Cerebellar cortex (tissue), 1 donor: ENCODE measurements around the gene TLR1.
"Not testable (repeated sequence)": the region's sequence is repeated elsewhere in the genome, so short reads cannot be mapped to it uniquely, and the experiment has no call there.

Experiments
- DNase-seq: peaks from one replicate; pipeline ENCODE4 v3.0.0-alpha.2; 2015; ENCODE audit warnings: low spot score

TLR1 gene

DNA sequence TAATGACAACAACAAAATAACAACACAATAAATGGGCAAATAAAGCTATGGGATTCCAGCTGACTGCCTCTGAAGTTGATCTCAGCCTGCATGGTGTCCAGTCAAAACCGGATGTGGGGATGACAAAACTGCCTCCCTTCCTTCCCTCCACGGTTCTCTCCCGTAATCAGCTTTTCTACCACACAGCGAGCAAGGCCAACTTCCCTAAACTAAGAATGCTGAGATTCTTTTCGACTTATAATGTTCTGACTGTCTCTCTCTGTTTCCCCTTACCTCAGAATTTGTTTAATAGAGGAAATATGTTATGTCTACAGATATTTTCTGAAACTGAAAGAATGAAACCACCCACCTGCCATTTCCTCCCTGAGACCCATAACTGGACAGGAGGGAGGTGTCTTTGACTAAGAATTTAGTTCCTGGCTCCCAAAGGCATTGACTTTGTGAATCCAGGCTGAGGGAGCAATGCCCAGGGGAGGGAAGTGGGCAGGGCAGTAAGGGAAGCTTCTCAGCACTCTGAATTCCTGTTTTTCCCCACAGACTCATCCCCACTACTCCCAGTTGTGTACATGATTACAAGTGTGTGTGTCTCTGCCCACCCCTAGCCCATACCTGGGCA lies 1.0 kb upstream of the TLR1 start:
- no peak for DNase-seq

DNA sequence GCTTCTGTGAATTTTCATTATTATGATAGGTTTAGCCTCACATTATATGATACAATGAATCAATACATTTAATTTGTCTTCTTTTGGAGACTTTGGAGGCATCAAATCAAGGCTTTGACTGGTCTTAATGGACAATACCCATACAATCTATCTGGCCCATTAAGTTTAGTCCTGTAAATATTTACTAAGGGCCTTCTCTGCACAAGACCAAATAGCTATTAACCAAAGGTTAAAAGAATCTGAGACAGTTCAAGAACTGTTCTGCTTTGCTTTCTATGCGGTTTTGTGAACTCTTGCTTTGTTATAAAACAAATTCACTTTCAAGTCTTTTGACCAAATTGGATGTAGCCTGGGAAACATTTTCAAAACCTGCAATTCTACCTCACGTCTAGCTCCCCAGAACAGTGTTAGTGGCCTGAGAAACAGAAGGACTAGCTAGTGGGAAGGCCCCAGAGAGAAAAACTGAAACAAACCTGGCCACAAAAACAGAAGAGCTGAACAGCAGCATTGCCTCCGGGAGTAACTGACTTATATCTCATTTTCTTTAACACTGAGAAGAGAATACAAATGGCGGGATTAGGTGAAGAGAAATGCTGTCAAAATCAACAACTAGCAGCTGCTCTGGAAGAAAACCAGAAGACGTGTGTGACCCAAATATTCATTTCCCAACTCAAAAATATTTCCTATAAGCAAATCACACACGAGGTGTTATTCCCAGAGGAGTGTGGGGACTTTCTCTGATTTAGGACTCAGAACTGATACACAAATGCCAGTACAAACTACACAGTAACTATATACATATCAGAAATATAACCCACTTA lies 548 bp downstream of the TLR1 start:
- DNase-seq = peak; percentile 2

DNA sequence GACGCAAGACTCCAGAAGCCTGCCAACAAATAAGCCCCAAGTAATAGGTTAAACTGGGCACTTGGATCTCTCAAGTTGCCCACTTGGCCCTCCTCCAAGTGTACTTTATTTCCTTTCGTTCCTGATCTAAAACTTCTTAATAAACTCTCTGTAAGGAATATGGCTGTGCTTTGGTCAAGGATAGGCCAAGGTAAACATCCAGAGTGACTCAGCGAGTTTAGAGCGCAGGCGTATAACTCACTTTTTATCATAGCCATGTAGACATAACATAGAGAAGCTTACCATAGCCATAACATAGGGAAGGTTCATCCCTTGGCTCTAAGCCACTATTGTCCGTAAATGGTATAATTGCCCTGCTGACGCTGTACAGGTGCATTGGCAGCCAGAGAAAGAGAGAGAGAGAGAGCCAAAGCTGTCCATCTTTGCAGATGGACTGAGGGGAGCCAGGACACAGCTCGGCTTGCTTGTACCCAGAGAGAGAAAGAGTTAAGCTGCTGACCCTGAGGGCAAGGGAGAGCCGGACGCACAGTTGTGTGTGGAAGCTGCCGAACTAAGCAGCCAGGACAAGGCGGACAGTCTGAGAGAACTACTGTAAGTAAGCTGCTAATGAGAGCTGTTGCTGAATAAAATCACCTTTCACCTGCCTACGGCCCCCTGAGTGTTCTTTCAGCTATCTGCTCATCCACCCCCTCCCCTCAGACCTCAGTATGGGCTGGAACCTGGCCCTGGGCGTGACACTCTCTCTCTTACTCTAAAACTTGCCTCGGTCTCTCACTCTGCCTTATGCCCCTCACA lies 1.8 kb downstream of the TLR1 start:
- DNase-seq = no peak

DNA sequence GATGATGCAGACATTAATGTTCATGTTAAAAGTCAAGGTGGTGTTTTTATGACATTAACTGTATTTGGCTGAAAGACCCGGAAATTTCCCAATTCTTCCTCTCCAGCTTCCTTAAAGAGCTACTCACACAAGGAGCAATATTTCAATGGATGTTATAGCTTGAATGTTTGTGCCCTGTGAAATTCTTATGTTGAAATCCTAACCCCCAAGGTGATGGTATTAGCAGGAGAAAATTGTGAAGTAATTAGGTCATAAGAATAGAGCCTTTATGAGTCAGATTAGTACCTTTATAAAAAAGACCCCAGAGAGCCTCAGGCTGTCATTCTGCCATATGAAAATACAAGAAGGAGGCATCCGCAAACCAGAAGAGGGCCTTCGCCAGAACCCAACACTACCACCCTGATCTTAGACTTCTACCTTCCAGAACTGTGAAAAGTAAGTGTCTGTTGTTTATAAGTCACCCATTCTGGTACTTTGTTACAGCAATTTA lies 3.6 kb downstream of the TLR1 start:
- DNase-seq = no peak

DNA sequence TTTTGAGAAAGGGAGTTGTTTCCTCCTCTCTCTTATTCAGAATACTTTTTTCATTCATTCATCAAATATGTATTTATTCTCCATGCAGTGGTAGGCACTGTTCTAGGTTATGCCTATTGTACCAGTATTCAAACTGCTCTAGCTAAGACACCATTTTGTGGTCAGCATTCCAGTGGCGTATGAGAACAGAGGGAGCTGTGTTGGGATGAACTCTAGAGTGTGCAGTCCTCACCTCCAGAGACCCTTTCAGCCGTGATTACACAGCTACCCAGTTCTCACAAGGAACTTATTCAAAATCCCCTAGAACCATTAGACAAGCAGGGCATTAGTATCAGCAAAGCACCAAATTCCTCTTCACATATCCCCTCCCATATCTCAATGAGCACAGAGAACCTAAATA lies 4.2 kb downstream of the TLR1 start:
- no peak for DNase-seq

DNA sequence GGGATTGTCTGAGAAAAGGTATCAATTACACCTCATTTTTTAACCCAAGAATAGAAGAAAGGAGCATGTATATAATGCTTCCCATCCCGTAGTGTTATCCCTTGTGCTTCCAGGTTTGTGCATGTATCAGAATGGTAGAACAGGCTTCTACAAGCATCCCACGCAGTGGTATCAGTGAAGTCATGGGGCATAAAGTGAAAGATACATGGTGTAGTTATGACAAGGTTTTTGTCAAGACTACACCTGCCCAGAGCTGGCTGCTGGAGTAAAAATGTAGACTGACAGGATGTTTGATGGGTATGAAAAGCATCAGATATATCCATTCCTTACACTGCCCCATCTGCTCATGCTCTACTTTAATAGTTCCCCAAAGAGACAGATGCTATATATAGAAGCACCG lies 9.5 kb downstream of the TLR1 start:
- no peak for DNase-seq

DNA sequence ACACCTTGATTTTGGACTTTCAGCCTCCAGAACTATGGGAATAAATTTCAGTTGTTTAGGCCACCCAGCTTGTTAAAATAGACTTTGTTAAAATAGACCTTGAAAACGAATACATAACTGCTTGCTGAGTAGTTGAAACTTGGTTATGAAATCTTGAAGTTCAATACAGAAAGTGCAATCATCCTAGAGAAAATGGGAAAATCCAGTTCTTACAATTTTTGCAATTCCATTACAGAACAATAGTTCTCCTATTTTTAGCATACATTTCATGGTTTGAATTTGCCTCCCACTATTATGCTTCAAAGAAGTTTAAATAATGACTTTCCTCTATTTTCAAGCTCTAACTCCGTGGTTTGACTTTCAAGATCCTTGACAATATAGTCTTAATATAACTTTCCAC lies 10.5 kb downstream of the TLR1 start:
- no peak for DNase-seq

DNA sequence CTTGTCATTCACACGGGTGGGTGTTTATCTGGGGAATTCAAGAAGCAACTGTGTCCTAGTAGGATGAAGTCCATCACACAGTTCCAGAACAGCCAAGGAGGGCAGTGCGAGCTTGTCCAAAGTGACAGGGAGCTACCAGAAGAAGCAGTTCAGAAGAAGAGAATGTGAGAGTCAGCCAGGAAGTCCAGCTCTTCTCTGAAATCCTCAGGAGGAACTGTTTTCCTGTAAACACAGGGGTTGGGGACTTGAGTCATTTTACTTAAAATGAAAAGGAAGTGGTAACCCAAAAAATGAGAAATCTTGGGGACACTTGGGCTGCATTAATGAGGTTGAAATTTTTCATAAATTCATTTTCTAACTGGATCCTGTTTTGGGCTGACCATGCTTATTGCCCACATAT lies 13.6 kb downstream of the TLR1 start:
- no peak for DNase-seq

DNA sequence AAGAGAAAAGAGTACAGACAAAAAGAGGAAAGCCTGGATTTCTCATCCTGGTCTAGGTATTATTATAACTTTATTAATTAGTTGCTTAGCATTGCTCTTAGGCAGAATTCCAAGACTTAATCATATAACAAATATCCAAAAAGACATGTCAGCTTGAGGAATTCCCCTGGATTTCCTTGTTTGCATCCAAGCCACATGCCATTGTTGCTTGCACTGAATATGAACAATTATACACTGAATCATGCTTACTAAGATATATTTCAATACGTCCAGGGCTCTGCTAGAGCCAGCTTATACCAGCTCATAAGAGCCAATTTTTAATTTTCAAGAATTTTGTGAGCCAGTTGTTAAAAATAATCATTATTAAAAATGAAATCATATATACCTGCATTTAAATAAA lies 16.3 kb downstream of the TLR1 start:
- no peak for DNase-seq

DNA sequence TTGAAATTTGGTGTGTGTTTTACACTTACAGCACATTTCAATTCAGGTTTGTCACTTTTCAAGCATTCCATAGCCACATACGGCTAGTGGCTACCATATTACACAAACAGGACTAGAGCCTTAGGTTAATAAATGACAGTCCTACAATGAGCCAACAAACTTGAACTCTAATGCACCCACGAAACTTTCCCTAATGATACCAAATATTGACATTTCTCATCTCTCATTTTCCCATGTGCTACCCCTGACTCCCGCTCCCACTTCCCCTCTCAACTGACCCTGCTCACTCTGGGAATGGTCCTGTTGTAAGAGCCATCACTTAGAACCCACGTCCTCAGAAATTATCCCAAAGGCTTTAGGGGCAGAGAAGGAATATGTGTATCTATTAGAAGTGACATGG lies 16.9 kb downstream of the TLR1 start:
- DNase-seq = no peak

DNA sequence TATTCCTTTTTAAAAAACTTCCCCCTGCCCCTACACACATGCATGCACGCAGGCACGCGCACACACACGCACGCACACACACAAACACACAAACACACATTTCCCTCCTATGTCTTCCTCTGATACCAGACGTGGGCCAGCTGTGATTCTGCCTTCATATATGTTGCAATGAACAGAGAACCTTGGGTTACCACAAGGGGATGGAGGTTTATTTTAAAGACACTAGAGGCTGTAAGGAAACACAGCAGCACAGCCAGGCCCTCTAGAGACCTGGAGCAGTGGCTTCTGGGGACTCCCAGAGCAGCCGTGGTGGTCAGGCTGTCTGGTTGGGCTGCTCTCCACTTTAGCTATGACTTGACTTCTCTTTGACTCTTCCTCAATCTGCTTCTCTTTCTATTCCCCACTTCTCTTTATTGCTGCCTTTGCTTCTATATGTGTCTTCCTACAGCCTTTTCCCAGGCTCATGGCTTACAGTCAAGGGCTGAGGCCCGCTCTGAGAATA lies 18.6 kb downstream of the TLR1 start:
- no peak for DNase-seq

DNA sequence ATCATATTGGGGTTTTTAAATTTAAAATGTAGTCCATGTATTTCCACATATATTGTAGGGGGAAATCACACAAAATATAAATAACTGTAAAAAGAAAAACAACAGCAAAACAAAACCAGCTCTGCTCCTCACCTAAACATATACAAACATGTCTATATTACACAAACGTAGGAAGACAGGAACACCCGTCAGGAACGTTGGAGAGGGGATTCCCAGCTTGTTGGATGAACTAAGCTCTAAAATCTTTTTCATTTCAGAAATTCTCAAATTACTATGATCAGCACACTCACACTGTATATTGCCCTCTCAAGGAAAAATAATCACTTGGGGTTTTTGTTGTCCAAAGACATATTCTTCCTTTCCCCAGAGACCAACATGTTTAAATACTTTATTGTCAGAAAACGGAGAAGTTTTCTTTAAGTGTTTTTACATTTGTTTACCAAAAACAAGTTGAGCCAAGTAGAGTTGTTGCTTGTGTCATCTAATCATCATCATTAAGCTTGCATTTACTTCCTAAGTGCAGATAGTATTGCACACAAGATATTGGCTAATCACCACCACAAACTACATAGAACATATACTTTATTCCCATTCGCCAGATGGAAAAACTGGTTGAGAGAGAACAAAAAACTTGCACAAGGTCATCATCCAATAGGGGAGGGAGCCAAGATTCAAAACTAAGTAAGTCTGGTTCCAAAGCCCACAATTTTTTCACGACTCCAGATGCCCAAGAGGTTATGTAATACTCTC lies 19.4 kb downstream of the TLR1 start:
- DNase-seq = no peak

DNA sequence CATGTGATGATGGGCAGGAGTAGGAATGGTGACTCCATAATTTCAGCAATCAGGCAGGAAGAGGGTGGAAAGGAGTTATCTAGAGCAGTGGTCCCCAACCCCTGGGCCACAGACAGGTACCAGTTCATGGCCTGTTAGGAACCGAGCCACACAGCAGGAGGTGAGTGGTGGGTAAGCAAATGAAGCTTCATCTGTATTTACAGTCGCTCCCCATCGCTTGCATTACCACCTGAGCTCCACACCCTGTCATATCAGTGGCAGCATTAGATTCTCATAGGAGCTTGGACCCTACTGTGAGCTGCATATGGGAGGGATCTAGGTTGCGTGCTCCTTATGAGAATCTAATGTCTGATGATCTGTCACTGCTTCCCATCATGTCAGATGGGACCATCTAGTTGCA lies 20.4 kb downstream of the TLR1 start:
- DNase-seq = no peak

DNA sequence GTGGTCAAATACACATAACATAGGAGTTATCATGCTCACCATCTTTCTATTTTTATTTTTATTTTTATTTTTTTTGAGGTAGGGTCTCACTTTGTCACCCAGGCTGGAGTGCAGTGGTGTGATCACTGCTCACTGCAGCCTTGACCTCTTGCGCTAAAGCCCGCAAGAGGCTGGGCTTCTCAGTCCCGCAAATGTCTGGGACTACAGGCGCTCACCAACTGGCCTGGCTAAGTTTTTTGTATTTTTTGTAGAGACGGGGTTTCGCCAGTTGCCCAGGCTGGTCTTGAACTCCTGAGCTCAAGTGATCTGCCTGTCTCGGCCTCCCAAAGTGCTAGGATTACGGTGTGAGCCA lies 21.5 kb downstream of the TLR1 start:
- no peak for DNase-seq

DNA sequence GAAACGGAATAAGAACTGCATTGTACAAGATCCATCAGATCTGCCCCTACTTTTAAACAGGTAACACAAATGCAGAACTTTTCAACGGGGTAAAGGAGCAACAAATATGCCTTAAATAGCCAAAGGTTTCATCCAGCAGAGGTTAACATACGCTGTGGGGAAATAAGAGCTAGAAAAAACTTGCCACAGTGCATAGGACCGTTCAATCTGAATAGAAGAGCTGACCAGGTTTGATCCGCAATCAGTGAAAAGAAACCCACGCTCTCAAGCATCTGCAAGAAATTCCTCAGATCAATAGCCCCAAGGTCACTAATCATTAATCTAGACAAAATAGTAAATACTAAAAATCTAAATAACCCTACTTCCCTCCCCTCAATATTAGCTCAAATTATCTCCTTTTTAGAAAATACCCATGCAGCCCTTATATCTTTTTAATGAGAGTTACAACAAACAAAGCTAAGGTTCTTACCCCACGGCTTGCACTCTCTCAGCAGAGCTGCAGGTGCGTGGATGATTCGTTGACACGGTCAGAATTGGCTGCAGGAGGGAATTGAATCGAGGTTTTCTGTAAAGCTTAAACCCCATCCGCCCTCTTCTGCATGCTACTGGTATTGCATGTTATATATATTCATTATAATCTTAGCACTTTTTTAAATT lies 22.0 kb downstream of the TLR1 start, which contains the start of gene TLR10:
TLR10 (minus strand) TSS at position 539 of the 657 bp plus-strand sequence. CDS start 7,400 bp downstream, outside the sequence.
- peak; percentile 45 for DNase-seq

DNA sequence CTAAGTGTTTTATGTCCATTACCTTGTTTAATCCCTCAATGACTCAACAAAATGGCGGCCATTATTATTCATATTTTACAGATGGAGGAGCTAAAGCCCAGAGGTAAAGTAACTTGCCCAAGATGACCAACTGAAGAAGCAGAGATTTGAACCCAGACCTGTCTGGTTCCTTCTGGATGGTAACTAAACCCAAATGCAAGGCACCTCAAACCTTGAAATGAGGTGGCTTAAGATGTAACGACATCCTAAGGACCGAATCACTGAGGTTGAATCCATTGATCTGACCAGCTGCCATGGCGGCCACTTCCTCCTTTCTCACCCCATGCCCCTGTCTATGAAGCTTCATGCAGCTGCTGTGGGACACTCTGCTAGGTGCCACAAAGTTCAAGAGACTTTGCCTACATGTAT lies 22.7 kb downstream of the TLR1 start:
- no peak for DNase-seq

DNA sequence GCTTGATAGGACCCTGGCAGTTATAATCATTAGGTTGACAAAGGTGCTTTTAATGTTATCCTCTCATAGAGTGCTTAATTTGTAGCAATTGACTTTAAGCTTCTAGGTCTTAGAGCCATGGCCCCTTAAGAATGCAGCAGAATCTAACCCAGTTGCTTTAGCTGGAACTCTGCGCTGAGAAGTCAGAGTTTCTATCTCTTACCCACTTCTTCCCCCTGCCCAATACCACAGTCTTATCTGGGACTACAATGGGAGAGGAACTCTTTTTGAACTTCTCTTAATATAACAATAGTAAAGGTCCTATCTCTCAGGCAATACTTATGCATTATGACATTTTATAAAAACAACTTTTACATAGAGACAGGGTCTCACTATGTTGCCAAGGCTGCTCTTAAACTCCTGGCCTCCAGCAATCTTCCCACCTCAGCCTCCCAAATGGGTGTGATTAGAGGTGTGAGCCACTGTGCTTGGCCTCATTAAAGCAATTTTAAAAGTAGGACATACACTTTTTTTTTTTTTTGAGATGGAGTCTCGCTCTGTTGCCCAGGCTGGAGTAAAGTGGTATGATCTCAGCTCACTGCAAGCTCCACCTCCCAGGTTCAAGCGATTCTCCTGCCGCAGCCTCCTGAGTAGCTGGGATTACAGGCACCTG lies 23.6 kb downstream of the TLR1 start:
- DNase-seq = no peak

DNA sequence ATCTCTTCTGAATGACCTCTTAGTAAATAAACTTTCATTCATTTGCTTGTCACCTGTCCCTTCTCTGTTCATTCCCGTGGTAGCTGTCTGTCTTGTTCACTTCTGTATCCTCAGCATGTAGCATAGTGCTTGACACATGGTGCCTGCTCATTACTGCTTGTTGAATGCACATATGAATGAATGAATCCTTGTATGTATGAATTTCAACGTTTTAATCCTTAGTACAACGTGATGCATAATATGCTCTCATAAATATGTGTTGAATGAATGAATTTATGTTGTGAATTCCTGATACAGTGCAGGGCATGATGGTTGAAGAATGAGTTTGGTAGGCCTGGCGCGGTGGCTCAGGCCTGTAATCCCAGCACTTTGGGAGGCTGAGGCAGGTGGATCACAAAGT lies 24.8 kb downstream of the TLR1 start:
- no peak for DNase-seq

DNA sequence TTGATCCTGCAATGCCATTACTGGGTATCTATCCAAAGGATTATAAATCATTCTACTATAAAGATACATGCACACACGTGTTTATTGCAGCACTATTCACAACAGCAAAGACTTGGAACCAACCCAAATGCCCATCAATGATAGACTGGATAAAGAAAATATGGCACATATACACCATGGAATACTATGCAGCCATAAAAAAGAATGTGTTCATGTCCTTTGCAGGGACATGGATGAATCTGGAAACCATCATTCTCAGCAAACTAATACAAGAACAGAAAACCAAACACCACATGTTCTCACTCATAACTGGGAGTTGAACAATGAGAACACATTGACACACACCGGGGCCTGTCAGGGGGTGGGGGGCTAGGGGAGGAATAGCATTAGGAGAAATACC lies 26.7 kb downstream of the TLR1 start:
- DNase-seq = not testable (repeated sequence)

DNA sequence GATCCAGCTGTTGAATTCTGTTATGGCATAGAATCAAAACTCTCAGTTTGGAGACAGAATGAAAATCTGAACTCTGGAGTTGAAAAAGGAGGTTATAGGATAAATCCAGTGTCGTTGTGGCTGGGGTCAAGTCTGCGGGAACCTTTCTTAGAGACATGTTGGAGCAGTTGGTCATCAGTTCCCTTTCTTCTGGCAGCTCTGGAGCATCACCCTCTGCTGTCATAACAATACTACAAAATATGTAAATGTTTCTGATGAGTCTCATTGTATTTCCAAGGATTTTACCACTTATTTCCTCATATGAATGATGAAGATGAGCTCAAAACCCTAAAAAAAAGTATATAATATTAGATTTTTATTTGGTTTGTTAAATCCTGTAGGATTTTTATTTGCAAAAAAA lies 29.3 kb downstream of the TLR1 start:
- DNase-seq = no peak
